Duodenal mucosa (tissue), 2 donors: ENCODE results near the gene PJA2.
A peak's percentile ranks its signal among the peaks of the same experiment; 100 is the strongest.

Experiments used
- H3K27ac ChIP-seq: one replicate; pipeline ENCODE4 v1.7.0; 2013; ENCODE audit warnings: low read depth, low read length
- H3K27me3 ChIP-seq, 2 donors: one replicate each; pipeline ENCODE4 v1.7.0; 2013; ENCODE audit warnings: low read length in 2 of 2, control low read depth in 1 of 2; ENCODE audit not compliant: insufficient read depth in 2 of 2, control insufficient read depth in 1 of 2
- H3K36me3 ChIP-seq, 2 donors: one replicate each; pipeline ENCODE4 v1.7.0; 2013; ENCODE audit warnings: low read length in 2 of 2, control low read depth in 1 of 2; ENCODE audit not compliant: insufficient read depth in 2 of 2, control insufficient read depth in 1 of 2
- H3K4me1 ChIP-seq, 2 donors: one replicate each; pipeline ENCODE4 v1.7.0; 2013; ENCODE audit warnings: low read length in 2 of 2, control low read depth in 1 of 2; ENCODE audit not compliant: insufficient read depth in 2 of 2, control insufficient read depth in 1 of 2
- H3K4me3 ChIP-seq, 2 donors: one replicate each; pipeline ENCODE4 v1.7.0; 2013; ENCODE audit warnings: low read length in 2 of 2, low read depth in 1 of 2
- H3K9ac ChIP-seq, 2 donors: one replicate each; pipeline ENCODE4 v1.7.0; 2013; ENCODE audit warnings: low read length in 2 of 2, low read depth in 1 of 2
- H3K9me3 ChIP-seq, 2 donors: one replicate each; pipeline ENCODE4 v1.7.0; 2013; ENCODE audit warnings: low read length in 2 of 2, control low read depth in 1 of 2; ENCODE audit not compliant: control insufficient read depth in 1 of 2

The PJA2 gene

GRCh38 chr5:109408991-109409843 is 557 bp downstream of the PJA2 start:
- Histone ChIP-seq H3K27me3 (no peaks in the 10 kb centered on the region), H3K9ac (peak overlapping the region; percentile 88 to 98), H3K36me3 (no peaks in the 10 kb centered on the region), H3K27ac (peak overlapping the region; percentile 99), H3K4me1 (peaks cover 21 to 33% of the 10 kb centered on the region in 2 donors), H3K4me3 (peak overlapping the region; percentile 81 to 100), H3K9me3 (no peaks in the 10 kb centered on the region)

- no peaks in the 10 kb centered on the region for H3K27me3 ChIP-seq
- no peaks in the 10 kb centered on the region for H3K9me3 ChIP-seq
- no peak overlapping the region for H3K27ac ChIP-seq
- H3K4me1 ChIP-seq: peaks cover 16 to 31% of the 10 kb centered on the region in 2 donors
- H3K36me3 ChIP-seq: no peaks in the 10 kb centered on the region
- peak overlapping the region; percentile 22 to 98 for H3K9ac ChIP-seq
- H3K4me3 ChIP-seq: peak overlapping the region; percentile 81 to 100
These were observed 1.9 kb downstream of the PJA2 start for GRCh38 chr5:109407913-109408312.

- Histone ChIP-seq H3K27ac (no peak overlapping the region), H3K9me3 (no peaks in the 10 kb centered on the region), H3K4me1 (peaks cover 14 to 34% of the 10 kb centered on the region in 2 donors), H3K27me3 (no peaks in the 10 kb centered on the region), H3K9ac (peak overlapping the region in 1 of 2 donors; percentile 98), H3K36me3 (no peaks in the 10 kb centered on the region), H3K4me3 (no peak overlapping the region)
These were observed 3.1 kb downstream of the PJA2 start for GRCh38 chr5:109406719-109407118.

- Histone ChIP-seq H3K9me3 (no peaks in the 10 kb centered on the region), H3K27me3 (no peaks in the 10 kb centered on the region), H3K4me1 (peaks cover 7 to 28% of the 10 kb centered on the region in 2 donors), H3K9ac (no peak overlapping the region), H3K4me3 (no peak overlapping the region), H3K36me3 (peaks cover 0 to 3% of the 10 kb centered on the region in 2 donors), H3K27ac (no peak overlapping the region)
These were observed 5.3 kb downstream of the PJA2 start for GRCh38 chr5:109404428-109404960.

GRCh38 chr5:109403469-109403868 is 6.3 kb downstream of the PJA2 start:
- no peaks in the 10 kb centered on the region for H3K27me3 ChIP-seq
- no peaks in the 10 kb centered on the region for H3K9me3 ChIP-seq
- H3K4me1 ChIP-seq: peaks cover 7 to 32% of the 10 kb centered on the region in 2 donors
- no peak overlapping the region for H3K9ac ChIP-seq
- peaks cover 0 to 3% of the 10 kb centered on the region in 2 donors for H3K36me3 ChIP-seq
- H3K27ac ChIP-seq: no peak overlapping the region
- H3K4me3 ChIP-seq: no peak overlapping the region

GRCh38 chr5:109399092-109399759 is 10.5 kb downstream of the PJA2 start:
- H3K27ac ChIP-seq: no peak overlapping the region
- no peak overlapping the region for H3K4me3 ChIP-seq
- no peak overlapping the region for H3K9ac ChIP-seq
- no peaks in the 10 kb centered on the region for H3K27me3 ChIP-seq
- no peaks in the 10 kb centered on the region for H3K9me3 ChIP-seq
- H3K36me3 ChIP-seq: peaks cover 0 to 3% of the 10 kb centered on the region in 2 donors
- H3K4me1 ChIP-seq: peaks cover 0 to 22% of the 10 kb centered on the region in 2 donors

- no peak overlapping the region for H3K9ac ChIP-seq
- H3K9me3 ChIP-seq: no peaks in the 10 kb centered on the region
- H3K27me3 ChIP-seq: no peaks in the 10 kb centered on the region
- H3K27ac ChIP-seq: no peak overlapping the region
- peaks cover 0 to 19% of the 10 kb centered on the region in 2 donors for H3K4me1 ChIP-seq
- H3K4me3 ChIP-seq: no peak overlapping the region
- H3K36me3 ChIP-seq: peaks cover 0 to 3% of the 10 kb centered on the region in 2 donors
These were observed 12.8 kb downstream of the PJA2 start for GRCh38 chr5:109396965-109397364.

GRCh38 chr5:109394806-109395205 is 15.0 kb downstream of the PJA2 start:
- Histone ChIP-seq H3K9ac (no peak overlapping the region), H3K27me3 (no peaks in the 10 kb centered on the region), H3K9me3 (no peaks in the 10 kb centered on the region), H3K36me3 (peaks cover 0 to under 1% of the 10 kb centered on the region in 2 donors), H3K27ac (no peak overlapping the region), H3K4me3 (no peak overlapping the region), H3K4me1 (peaks cover 0 to 14% of the 10 kb centered on the region in 2 donors)

- no peak overlapping the region for H3K9ac ChIP-seq
- peaks cover 15 to 34% of the 10 kb centered on the region in 2 donors for H3K4me1 ChIP-seq
- no peaks in the 10 kb centered on the region for H3K27me3 ChIP-seq
- no peaks in the 10 kb centered on the region for H3K36me3 ChIP-seq
- no peaks in the 10 kb centered on the region for H3K9me3 ChIP-seq
- H3K27ac ChIP-seq: no peak overlapping the region
- no peak overlapping the region for H3K4me3 ChIP-seq
These were observed 19.6 kb downstream of the PJA2 start for GRCh38 chr5:109390188-109390587.

GRCh38 chr5:109388407-109388806 is 21.4 kb downstream of the PJA2 start:
- Histone ChIP-seq H3K4me3 (no peak overlapping the region), H3K9ac (no peak overlapping the region), H3K27me3 (no peaks in the 10 kb centered on the region), H3K27ac (no peak overlapping the region), H3K36me3 (no peaks in the 10 kb centered on the region), H3K9me3 (no peaks in the 10 kb centered on the region), H3K4me1 (peaks cover 15 to 28% of the 10 kb centered on the region in 2 donors)
